ENCODE results near the gene CRTC3. TPM values are rescaled to one million over a fixed set of nuclear protein-coding genes. Genes with fewer than 3 reads are reported as not detected.

CRTC3 gene
- total and polyA plus RNA-seq, 2 donors (not counting 1 experiment from before 2014, with no cell fraction given) = 18.3 to 23.4 TPM

DNA sequence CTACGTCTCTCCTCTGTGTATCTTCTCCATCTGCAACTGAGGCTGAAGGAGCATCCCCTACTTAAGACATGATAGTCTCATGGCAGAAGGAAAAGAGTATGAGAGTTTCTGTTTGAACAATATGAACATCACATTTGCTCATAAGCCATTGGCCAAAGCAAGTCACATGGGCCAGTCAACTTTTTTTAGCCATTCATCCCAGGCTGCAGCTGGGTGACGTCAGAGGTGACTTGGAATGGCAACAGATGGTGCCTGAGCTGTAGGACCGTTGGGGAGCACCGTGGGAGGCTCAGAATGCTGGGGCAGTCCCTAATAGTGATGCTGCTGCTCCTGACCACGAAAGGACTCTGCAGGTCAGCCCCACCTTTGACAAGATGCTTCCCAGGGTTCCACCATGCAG, 58.7 kb downstream of the CRTC3 start:
- no peak overlapping the region for H3K4me3 ChIP-seq (replicated peaks in 1 of 4; ENCODE audit: control extremely low read depth in 1 of 4, insufficient read depth in 1 of 4, low read depth in 3 of 4, low read length in 4 of 4)
- H3K27me3 ChIP-seq (ENCODE audit: control insufficient read depth, insufficient read depth, low read length) = no peaks in the 10 kb centered on the region
- H3K9me3 ChIP-seq (ENCODE audit: control insufficient read depth, insufficient read depth, low read depth, low read length) = no peaks in the 10 kb centered on the region
- H3K27ac ChIP-seq (ENCODE audit: insufficient read depth, low read length) = no peak overlapping the region
- peak; percentile 22 to 39 for DNase-seq (ENCODE audit: low read depth in 2 of 2)
- no peak overlapping the region for H2AFZ ChIP-seq (ENCODE audit: low read length)
- H4K20me1 ChIP-seq (ENCODE audit: control insufficient read depth, extremely low read depth, insufficient read depth, low read length) = no peaks in the 10 kb centered on the region
- peaks cover 2% of the 10 kb centered on the region for H3K79me2 ChIP-seq (ENCODE audit: control insufficient read depth, insufficient read depth, low read length)
- H3K4me1 ChIP-seq (ENCODE audit: control insufficient read depth, extremely low read depth, insufficient read depth, low read length) = peaks cover 7% of the 10 kb centered on the region
- no peaks in the 10 kb centered on the region for H3K36me3 ChIP-seq (ENCODE audit: control insufficient read depth, insufficient read depth, low read length)
- no peak overlapping the region for H3K9ac ChIP-seq (ENCODE audit: insufficient read depth, low read length)
- TF ChIP-seq, protein P1, sequence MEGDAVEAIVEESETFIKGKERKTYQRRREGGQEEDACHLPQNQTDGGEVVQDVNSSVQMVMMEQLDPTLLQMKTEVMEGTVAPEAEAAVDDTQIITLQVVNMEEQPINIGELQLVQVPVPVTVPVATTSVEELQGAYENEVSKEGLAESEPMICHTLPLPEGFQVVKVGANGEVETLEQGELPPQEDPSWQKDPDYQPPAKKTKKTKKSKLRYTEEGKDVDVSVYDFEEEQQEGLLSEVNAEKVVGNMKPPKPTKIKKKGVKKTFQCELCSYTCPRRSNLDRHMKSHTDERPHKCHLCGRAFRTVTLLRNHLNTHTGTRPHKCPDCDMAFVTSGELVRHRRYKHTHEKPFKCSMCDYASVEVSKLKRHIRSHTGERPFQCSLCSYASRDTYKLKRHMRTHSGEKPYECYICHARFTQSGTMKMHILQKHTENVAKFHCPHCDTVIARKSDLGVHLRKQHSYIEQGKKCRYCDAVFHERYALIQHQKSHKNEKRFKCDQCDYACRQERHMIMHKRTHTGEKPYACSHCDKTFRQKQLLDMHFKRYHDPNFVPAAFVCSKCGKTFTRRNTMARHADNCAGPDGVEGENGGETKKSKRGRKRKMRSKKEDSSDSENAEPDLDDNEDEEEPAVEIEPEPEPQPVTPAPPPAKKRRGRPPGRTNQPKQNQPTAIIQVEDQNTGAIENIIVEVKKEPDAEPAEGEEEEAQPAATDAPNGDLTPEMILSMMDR (conservative IDR thresholded peaks at IDR 0.05 in 1 of 2, IDR thresholded peaks at IDR 0.05 in 1 of 2; ENCODE audit: low read depth in 1 of 2, low read length in 2 of 2) = no peak
- TF ChIP-seq EZH2 (IDR thresholded peaks at IDR 0.05; ENCODE audit: low read length, missing control alignments) = no peak
- H3K4me2 ChIP-seq (ENCODE audit: extremely low read depth, insufficient read depth, low read length) = no peak overlapping the region

DNA sequence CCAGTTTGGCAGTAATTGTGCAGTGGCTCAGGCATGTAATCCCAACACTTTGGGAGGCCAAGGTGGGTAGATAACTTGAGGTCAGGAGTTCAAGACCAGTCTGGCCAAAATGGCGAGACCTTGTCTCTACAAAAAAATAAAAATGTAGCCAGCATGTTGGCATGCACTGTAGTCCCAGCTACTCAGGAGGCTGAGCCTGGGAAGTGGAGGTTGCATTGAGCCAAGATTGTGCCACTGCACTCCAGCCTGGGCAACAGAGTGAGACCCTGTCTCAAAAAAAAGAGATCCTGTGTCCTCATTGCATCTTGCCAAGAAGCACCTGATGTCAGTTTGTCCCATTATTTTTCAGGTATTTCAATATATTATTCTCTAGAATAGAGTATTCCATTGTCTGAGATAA, 61.8 kb downstream of the CRTC3 start:
- Histone ChIP-seq H3K79me2 (ENCODE audit: control insufficient read depth, insufficient read depth, low read length) (peaks cover 2% of the 10 kb centered on the region), H3K27ac (ENCODE audit: insufficient read depth, low read length) (peak overlapping the region; percentile 14), H4K20me1 (ENCODE audit: control insufficient read depth, extremely low read depth, insufficient read depth, low read length) (no peaks in the 10 kb centered on the region), H3K4me2 (ENCODE audit: extremely low read depth, insufficient read depth, low read length) (no peak overlapping the region), H3K4me1 (ENCODE audit: control insufficient read depth, extremely low read depth, insufficient read depth, low read length) (peaks cover 7% of the 10 kb centered on the region), H3K27me3 (ENCODE audit: control insufficient read depth, insufficient read depth, low read length) (no peaks in the 10 kb centered on the region), H3K4me3 (replicated peaks in 1 of 4; ENCODE audit: control extremely low read depth in 1 of 4, insufficient read depth in 1 of 4, low read depth in 3 of 4, low read length in 4 of 4) (no peak overlapping the region), H3K9ac (ENCODE audit: insufficient read depth, low read length) (no peak overlapping the region), H2AFZ (ENCODE audit: low read length) (no peak overlapping the region), H3K9me3 (ENCODE audit: control insufficient read depth, insufficient read depth, low read depth, low read length) (no peaks in the 10 kb centered on the region), H3K36me3 (ENCODE audit: control insufficient read depth, insufficient read depth, low read length) (no peaks in the 10 kb centered on the region)
- DNase-seq (ENCODE audit: low read depth in 2 of 2) = no peak
- TF ChIP-seq, protein P1 (conservative IDR thresholded peaks at IDR 0.05 in 1 of 2, IDR thresholded peaks at IDR 0.05 in 1 of 2; ENCODE audit: low read depth in 1 of 2, low read length in 2 of 2) = no peak
- TF ChIP-seq EZH2 (IDR thresholded peaks at IDR 0.05; ENCODE audit: low read length, missing control alignments) = no peak

GRCh38 chr15:90592131-90592881, 62.6 kb downstream of the CRTC3 start:
- Histone ChIP-seq H2AFZ (ENCODE audit: low read length) (no peak overlapping the region), H4K20me1 (ENCODE audit: control insufficient read depth, extremely low read depth, insufficient read depth, low read length) (no peaks in the 10 kb centered on the region), H3K79me2 (ENCODE audit: control insufficient read depth, insufficient read depth, low read length) (peaks cover 2% of the 10 kb centered on the region), H3K36me3 (ENCODE audit: control insufficient read depth, insufficient read depth, low read length) (no peaks in the 10 kb centered on the region), H3K4me1 (ENCODE audit: control insufficient read depth, extremely low read depth, insufficient read depth, low read length) (peaks cover 10% of the 10 kb centered on the region), H3K9ac (ENCODE audit: insufficient read depth, low read length) (no peak overlapping the region), H3K9me3 (ENCODE audit: control insufficient read depth, insufficient read depth, low read depth, low read length) (no peaks in the 10 kb centered on the region), H3K27ac (ENCODE audit: insufficient read depth, low read length) (peak overlapping the region; percentile 40), H3K4me3 (replicated peaks in 1 of 4; ENCODE audit: control extremely low read depth in 1 of 4, insufficient read depth in 1 of 4, low read depth in 3 of 4, low read length in 4 of 4) (no peak overlapping the region), H3K27me3 (ENCODE audit: control insufficient read depth, insufficient read depth, low read length) (no peaks in the 10 kb centered on the region), H3K4me2 (ENCODE audit: extremely low read depth, insufficient read depth, low read length) (no peak overlapping the region)
- DNase-seq (ENCODE audit: low read depth in 2 of 2) = peak; percentile 81 to 90
- TF ChIP-seq, protein P1 (conservative IDR thresholded peaks at IDR 0.05 in 1 of 2, IDR thresholded peaks at IDR 0.05 in 1 of 2; ENCODE audit: low read depth in 1 of 2, low read length in 2 of 2) = no peak
- TF ChIP-seq EZH2 (IDR thresholded peaks at IDR 0.05; ENCODE audit: low read length, missing control alignments) = no peak

Data from fibroblast of lung (primary cell).